ENCODE data around the gene TRIM41. TPM values are rescaled to one million over a fixed set of nuclear protein-coding genes. Genes with fewer than 3 reads are reported as not detected.
A peak's percentile ranks its signal among the peaks of the same experiment; 100 is the strongest.

The TRIM41 gene
- polyA plus RNA-seq, 1 of the 3 experiments (the other 2 are of a cell fraction): 35.9 TPM

- Histone ChIP-seq H3K9me2 (no peaks in the 10 kb centered on the region), H3F3A (replicated peaks; ENCODE audit: insufficient read depth) (peaks cover 30% of the 10 kb centered on the region), H3K4me2 (0 out of 2 replicates have a peak overlapping the region, but pooled peaks have one; percentile 94), H3K4me1 (ENCODE audit: control insufficient read depth in 1 of 2, insufficient read depth in 2 of 2, low read depth in 1 of 2, low read length in 1 of 2) (peaks cover 0 to 3% of the 10 kb centered on the region in 2 experiments; a peak in 1 of 4 replicates), H3K36me3 (replicated peaks in 1 of 2; ENCODE audit: control insufficient read depth in 1 of 2, insufficient read depth in 2 of 2, low read length in 1 of 2) (no peaks in the 10 kb centered on the region), H2AFZ (ENCODE audit: low read depth) (no peak overlapping the region), H3K27ac (ENCODE audit: low read depth in 2 of 2, low read length in 1 of 2) (peak overlapping the region; percentile 41 to 77; a peak in 3 of 4 replicates), H4K20me1 (ENCODE audit: insufficient read depth) (no peaks in the 10 kb centered on the region), H3K27me3 (ENCODE audit: insufficient read depth) (no peaks in the 10 kb centered on the region), H3K9me3 (no peaks in the 10 kb centered on the region), H3K79me2 (ENCODE audit: insufficient read depth) (no peaks in the 10 kb centered on the region; the same call in 1 of the 2 replicates), H3K4me3 (ENCODE audit: low read depth in 2 of 2, low read length in 1 of 2) (peak overlapping the region; percentile 91 to 98), H3K9ac (no peak overlapping the region)
- no peak for TF ChIP-seq NRF1 (IDR thresholded peaks at IDR 0.05; ENCODE audit: low read depth, low read length)
- POLR2A ChIA-PET: no interaction called here
- WGBS (ENCODE audit: low lambda C conversion rate): 60% methylated on average over 8 of the region's 8 CpGs
- no peak for DNase-seq
- CTCF ChIA-PET: interaction anchor here (1.2 to 7.4 kb wide), 2 partner anchors 15 to 19 kb away, joined by 3 to 72 read pairs; partner anchors contain the start of gene TRIM7
Observed at GRCh38 chr5:181186986-181187499, 36.0 kb upstream of the TRIM41 start.

DNA sequence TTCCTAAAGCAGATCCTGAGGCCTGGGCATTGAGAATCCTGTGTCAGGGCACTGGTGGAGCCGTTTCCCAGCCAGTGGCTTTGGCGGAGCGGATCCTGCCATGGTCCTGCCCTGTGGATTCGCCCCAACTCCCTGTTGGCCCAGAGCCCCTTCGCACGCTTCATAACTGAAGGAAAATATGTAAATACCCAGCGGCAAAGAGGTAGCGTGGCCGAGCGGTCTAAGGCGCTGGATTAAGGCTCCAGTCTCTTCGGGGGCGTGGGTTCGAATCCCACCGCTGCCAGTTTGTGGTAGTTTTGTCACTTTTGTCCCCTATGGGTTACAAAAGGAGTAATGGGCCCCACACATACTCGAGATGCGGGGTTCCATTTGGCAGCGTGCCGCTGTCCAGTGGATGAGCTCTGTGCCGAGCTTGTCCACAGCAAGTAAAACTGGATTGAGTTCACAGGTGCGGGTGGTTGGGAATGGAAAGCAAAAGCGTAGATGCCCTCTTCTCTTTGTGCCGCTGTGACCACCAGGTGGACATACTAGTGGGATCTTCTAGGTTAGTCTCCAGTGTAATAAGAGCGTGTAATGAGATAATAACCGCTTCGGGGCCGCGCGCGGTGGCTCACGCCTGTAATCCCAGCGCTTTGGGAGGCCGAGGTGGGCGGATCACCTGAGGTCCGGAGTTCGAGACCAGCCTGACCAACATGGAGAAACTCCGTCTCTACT is 35.4 kb upstream of the TRIM41 start:
- peak; percentile 78 for DNase-seq
- peaks cover 30% of the 10 kb centered on the region for H3F3A ChIP-seq (replicated peaks; ENCODE audit: insufficient read depth)
- H3K9me3 ChIP-seq: no peaks in the 10 kb centered on the region
- H3K4me2 ChIP-seq: peak overlapping the region; percentile 94
- no peaks in the 10 kb centered on the region for H4K20me1 ChIP-seq (ENCODE audit: insufficient read depth)
- 1% methylated on average over 28 of the region's 37 CpGs for WGBS (ENCODE audit: low lambda C conversion rate)
- ChIA-PET CTCF (interaction anchor here (1.2 to 7.4 kb wide), 6 partner anchors 14 to 35 kb away, joined by 3 to 72 read pairs (median 4); partner anchors contain the start of genes TRIM41 and TRIM7), POLR2A (no interaction called here)
- H3K36me3 ChIP-seq (replicated peaks in 1 of 2; ENCODE audit: control insufficient read depth in 1 of 2, insufficient read depth in 2 of 2, low read length in 1 of 2): no peaks in the 10 kb centered on the region
- H3K4me3 ChIP-seq (ENCODE audit: low read depth in 2 of 2, low read length in 1 of 2): peak overlapping the region; percentile 91 to 98
- no peaks in the 10 kb centered on the region for H3K27me3 ChIP-seq (ENCODE audit: insufficient read depth)
- H2AFZ ChIP-seq (ENCODE audit: low read depth): no peak overlapping the region; the same call in 1 of the 2 replicates
- H3K79me2 ChIP-seq (ENCODE audit: insufficient read depth): peaks cover 6% of the 10 kb centered on the region; the same call in 1 of the 2 replicates
- H3K9ac ChIP-seq: peak overlapping the region; percentile 74; the same call in 1 of the 2 replicates
- peaks cover 0 to 6% of the 10 kb centered on the region in 2 experiments; a peak in 1 of 4 replicates for H3K4me1 ChIP-seq (ENCODE audit: control insufficient read depth in 1 of 2, insufficient read depth in 2 of 2, low read depth in 1 of 2, low read length in 1 of 2)
- H3K9me2 ChIP-seq: no peaks in the 10 kb centered on the region
- H3K27ac ChIP-seq (ENCODE audit: low read depth in 2 of 2, low read length in 1 of 2): peak overlapping the region; percentile 41 to 77; a peak in 3 of 4 replicates
- TF ChIP-seq NRF1 (IDR thresholded peaks at IDR 0.05; ENCODE audit: low read depth, low read length) (no peak), MXI1 (IDR thresholded peaks at IDR 0.05; ENCODE audit: low read depth, low read length) (no peak), NFIC (IDR thresholded peaks at IDR 0.05; ENCODE audit: borderline replicate concordance) (peak; percentile 75), RXRA (IDR thresholded peaks at IDR 0.05; ENCODE audit: borderline replicate concordance, low read depth) (no peak), TEAD4 (IDR thresholded peaks at IDR 0.05; ENCODE audit: borderline replicate concordance, insufficient read depth) (peak; percentile 93), EP300 (IDR thresholded peaks at IDR 0.05; ENCODE audit: borderline replicate concordance in 1 of 2, low read depth in 1 of 2, low read length in 1 of 2) (no peak), ELF1 (IDR thresholded peaks at IDR 0.05) (no peak), GATA2 (CRISPR knock-in tag; IDR thresholded peaks at IDR 0.05) (no peak), SIN3A (IDR thresholded peaks at IDR 0.05; ENCODE audit: borderline replicate concordance, low read depth, low read length) (no peak; the same call in 1 of the 2 replicates), RAD21 (IDR thresholded peaks at IDR 0.05; ENCODE audit: low read length) (no peak), POLR2AphosphoS5 (IDR thresholded peaks at IDR 0.05; ENCODE audit: low read depth, low read length) (no peak), GABPA (IDR thresholded peaks at IDR 0.05; ENCODE audit: low read depth) (no peak), EZH2phosphoT487 (IDR thresholded peaks at IDR 0.05; ENCODE audit: borderline replicate concordance, low read depth) (no peak), RFX5 (IDR thresholded peaks at IDR 0.05; ENCODE audit: low read length) (no peak), TAF1 (IDR thresholded peaks at IDR 0.05; ENCODE audit: borderline replicate concordance, low read depth, low read length) (no peak), FOSL2 (IDR thresholded peaks at IDR 0.05; ENCODE audit: borderline replicate concordance, low read depth) (peak; percentile 73), ZBTB33 (IDR thresholded peaks at IDR 0.05; ENCODE audit: borderline replicate concordance, low read depth) (no peak), TCF12 (IDR thresholded peaks at IDR 0.05) (0 out of 2 replicates have a peak, but pooled peaks have one; percentile 2), FOXJ3 (CRISPR knock-in tag; IDR thresholded peaks at IDR 0.05) (0 out of 2 replicates have a peak, but pooled peaks have one; percentile 8), MEF2A (IDR thresholded peaks at IDR 0.05; ENCODE audit: borderline replicate concordance, low read depth) (no peak)
- TF ChIP-seq, protein P1, sequence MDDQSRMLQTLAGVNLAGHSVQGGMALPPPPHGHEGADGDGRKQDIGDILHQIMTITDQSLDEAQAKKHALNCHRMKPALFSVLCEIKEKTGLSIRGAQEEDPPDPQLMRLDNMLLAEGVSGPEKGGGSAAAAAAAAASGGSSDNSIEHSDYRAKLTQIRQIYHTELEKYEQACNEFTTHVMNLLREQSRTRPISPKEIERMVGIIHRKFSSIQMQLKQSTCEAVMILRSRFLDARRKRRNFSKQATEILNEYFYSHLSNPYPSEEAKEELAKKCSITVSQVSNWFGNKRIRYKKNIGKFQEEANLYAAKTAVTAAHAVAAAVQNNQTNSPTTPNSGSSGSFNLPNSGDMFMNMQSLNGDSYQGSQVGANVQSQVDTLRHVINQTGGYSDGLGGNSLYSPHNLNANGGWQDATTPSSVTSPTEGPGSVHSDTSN (IDR thresholded peaks at IDR 0.05): no peak
- TF ChIP-seq, protein P2, sequence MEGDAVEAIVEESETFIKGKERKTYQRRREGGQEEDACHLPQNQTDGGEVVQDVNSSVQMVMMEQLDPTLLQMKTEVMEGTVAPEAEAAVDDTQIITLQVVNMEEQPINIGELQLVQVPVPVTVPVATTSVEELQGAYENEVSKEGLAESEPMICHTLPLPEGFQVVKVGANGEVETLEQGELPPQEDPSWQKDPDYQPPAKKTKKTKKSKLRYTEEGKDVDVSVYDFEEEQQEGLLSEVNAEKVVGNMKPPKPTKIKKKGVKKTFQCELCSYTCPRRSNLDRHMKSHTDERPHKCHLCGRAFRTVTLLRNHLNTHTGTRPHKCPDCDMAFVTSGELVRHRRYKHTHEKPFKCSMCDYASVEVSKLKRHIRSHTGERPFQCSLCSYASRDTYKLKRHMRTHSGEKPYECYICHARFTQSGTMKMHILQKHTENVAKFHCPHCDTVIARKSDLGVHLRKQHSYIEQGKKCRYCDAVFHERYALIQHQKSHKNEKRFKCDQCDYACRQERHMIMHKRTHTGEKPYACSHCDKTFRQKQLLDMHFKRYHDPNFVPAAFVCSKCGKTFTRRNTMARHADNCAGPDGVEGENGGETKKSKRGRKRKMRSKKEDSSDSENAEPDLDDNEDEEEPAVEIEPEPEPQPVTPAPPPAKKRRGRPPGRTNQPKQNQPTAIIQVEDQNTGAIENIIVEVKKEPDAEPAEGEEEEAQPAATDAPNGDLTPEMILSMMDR (IDR thresholded peaks at IDR 0.05): peak; percentile 51
